Measurements from ENCODE around the gene KRT17. TPM values are rescaled to one million over a fixed set of nuclear protein-coding genes. Genes with fewer than 3 reads are reported as not detected.

Gene KRT17
- total and polyA plus RNA-seq, 8 donors, result 0.42 to 28.4 (median 2.0) TPM

DNA sequence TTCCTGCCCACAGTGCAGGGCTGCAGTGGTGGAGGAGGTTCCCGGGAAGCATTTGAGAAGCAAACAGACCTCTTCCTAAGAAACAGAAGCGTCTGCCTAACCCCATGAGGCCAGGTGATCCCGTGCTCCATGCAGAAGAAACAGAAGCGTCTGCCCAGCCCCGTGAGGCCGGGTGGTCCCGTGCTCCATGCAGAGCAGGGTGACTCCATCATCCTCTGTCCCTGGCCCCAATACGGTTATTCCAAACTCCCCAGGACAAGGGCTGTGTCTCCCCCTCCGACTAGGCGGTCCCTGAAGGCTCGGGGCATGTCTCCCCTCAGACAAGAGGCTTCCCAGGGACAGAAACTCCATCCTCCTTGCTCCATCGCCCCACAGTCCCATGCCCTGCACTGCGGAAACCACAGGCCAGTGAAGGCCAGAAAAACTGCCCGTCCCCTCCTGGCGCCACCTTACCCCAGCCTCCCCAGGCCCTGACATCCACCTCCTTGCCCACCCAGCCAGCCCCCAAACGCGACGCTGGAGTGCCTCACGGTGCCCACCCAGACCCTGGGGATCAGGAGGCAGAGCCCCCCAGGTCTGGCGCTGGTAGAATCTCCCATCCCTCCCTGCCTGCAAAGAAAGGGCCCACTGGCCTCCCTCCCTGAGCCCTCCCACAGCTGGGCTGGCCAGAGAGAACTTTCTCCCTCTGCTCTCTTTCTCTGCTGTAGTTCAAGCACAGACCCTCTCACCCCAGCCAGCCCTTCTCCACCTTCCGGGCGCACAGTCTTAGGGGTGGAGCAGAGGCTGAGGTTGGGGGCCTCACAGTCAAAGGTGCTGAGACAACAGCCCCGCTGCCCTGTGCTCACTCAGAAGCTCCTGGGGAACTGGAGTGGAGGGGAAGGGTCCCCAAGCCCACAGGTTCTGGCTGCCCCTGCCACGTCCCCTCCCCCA lies 30.6 kb upstream of the KRT17 start:
- Histone ChIP-seq H3K36me3 (no peaks in the 10 kb centered on the region), H3K4me1 (no peaks in the 10 kb centered on the region), H3K27me3 (no peaks in the 10 kb centered on the region), H3K9me3 (no peaks in the 10 kb centered on the region), H3K4me3 (no peak overlapping the region), H3K27ac (peak overlapping the region; percentile 50 to 69 (median 56))
- WGBS, 2 donors, result 63 to 76% methylated on average over 23 to 24 of the region's 24 CpGs
- ATAC-seq (no peak), FAIRE-seq (no peak), DNase-seq (peak in 1 of 6 donors; percentile 59)
- intact Hi-C loops (cut with DNase I), result loop anchor here in 2 of 3 donors (5.0 to 10.0 kb wide), 3 partner anchors 108 to 850 kb away; no protein-coding TSS in a partner anchor
- TF ChIP-seq, protein P1, sequence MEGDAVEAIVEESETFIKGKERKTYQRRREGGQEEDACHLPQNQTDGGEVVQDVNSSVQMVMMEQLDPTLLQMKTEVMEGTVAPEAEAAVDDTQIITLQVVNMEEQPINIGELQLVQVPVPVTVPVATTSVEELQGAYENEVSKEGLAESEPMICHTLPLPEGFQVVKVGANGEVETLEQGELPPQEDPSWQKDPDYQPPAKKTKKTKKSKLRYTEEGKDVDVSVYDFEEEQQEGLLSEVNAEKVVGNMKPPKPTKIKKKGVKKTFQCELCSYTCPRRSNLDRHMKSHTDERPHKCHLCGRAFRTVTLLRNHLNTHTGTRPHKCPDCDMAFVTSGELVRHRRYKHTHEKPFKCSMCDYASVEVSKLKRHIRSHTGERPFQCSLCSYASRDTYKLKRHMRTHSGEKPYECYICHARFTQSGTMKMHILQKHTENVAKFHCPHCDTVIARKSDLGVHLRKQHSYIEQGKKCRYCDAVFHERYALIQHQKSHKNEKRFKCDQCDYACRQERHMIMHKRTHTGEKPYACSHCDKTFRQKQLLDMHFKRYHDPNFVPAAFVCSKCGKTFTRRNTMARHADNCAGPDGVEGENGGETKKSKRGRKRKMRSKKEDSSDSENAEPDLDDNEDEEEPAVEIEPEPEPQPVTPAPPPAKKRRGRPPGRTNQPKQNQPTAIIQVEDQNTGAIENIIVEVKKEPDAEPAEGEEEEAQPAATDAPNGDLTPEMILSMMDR (IDR thresholded peaks at IDR 0.05), result no peak

DNA sequence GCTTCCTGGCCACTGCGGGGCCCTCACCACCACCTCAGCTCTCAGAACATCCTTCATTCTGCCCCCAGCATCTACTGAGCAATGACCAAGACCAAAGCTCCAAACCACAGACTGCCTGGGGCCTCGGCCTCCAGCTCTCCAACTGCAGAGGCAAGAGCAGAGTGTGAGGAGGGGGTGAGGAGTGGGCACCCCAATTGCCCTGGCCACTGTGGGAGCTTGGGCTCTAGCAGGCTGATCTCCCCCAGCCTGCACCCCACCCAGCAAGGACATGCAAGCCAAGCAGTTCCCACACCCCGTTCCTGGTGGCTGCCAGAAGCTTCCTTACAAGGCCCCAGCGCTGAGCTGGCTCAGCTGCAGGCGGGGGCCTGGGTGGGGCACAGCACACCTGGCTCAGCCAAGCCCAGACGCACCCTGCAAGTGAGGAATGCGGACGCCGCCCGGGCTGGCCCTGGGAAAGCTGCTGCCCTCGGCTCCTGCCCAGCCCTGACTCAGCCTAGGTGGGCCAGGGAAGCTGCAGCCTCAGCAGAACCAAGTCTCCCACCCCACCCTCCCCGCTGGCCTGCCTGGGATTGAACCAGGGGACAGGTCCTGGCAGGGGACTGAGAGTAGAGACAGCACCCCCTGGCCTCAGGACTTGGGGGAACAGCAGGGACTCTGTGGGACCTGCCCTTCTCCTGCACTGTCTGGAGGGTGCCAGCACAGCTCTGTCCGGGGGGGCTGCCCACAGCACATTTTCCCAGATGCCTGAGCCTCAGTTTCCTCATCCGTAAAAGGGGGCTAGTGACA lies 29.7 kb upstream of the KRT17 start:
- intact Hi-C loops (cut with DNase I), result loop anchor here in 2 of 3 donors (10.0 kb wide), 2 partner anchors 749 to 849 kb away; no protein-coding TSS in a partner anchor
- TF ChIP-seq, protein P1 (IDR thresholded peaks at IDR 0.05), result no peak
- Histone ChIP-seq H3K36me3 (no peaks in the 10 kb centered on the region), H3K4me1 (no peaks in the 10 kb centered on the region), H3K9me3 (no peaks in the 10 kb centered on the region), H3K27ac (peak overlapping the region in 3 of 4 donors; percentile 5 to 69 (median 12)), H3K4me3 (no peak overlapping the region), H3K27me3 (no peaks in the 10 kb centered on the region)
- ATAC-seq, result peak; percentile 44 to 61 (median 50)
- DNase-seq, result peak in 5 of 6 donors; percentile 31 to 81 (median 45)
- WGBS, 2 donors, result 49 to 50% methylated on average over 14 of the region's 14 CpGs
- FAIRE-seq, result no peak

DNA sequence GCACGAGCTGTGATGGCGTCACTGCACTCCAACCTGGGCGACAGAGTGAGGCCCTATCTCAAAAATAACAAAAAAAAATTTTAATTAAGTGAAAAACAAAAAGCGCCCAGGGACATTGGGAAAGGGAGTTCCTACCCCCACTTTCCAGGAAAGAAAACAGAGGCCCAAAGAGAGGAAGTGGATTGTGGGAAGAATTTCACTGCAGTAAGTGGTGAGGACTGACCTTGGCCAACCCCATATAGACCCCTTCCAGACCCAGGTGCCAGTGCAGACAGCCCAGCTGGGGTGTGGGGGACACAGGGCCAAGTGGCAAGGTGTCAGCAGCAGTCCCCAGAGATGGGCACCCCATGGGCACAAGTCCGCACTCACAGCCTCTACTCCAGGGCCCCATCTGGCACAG lies 29.0 kb upstream of the KRT17 start:
- TF ChIP-seq, protein P1 (IDR thresholded peaks at IDR 0.05), result no peak
- H3K27ac ChIP-seq, result peak overlapping the region in 3 of 4 donors; percentile 5 to 69 (median 12)
- no peaks in the 10 kb centered on the region for H3K27me3 ChIP-seq
- FAIRE-seq, result no peak
- no peak for ATAC-seq
- intact Hi-C loops (cut with DNase I), result loop anchor here in 2 of 3 donors (10.0 kb wide), 2 partner anchors 749 to 849 kb away; no protein-coding TSS in a partner anchor
- no peak overlapping the region for H3K4me3 ChIP-seq
- H3K9me3 ChIP-seq, result no peaks in the 10 kb centered on the region
- WGBS, 2 donors, result 79 to 94% methylated on average over 5 of the region's 5 CpGs
- peak in 1 of 6 donors; percentile 33 for DNase-seq
- no peaks in the 10 kb centered on the region for H3K36me3 ChIP-seq
- peaks cover 0 to under 1% (median 0%) of the 10 kb centered on the region in 3 donors for H3K4me1 ChIP-seq

DNA sequence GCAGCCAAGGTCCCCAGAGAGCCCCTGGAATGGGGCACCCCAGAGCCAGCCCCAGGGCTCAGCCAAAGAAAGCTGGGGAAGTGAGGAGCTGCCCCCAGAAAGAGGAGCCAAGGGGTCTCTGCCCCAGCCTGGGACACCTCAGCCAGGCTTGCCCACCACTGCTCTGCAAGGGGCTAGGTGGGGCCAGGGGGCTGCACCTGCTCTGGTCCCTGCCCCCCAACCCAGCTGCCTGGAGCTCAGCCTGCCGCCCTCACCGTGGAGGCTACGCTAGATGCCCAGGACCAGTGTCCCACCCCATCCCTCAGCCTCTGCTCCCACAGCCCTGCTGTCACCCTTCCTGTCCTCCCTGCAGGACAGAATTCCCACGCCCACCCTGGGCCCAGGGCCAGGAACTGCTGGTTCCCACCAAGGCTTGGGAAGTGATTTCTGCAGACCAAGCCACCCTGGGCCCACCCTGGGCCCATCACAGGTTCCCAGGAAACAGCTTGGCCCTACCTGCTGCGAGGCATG lies 28.1 kb upstream of the KRT17 start:
- H3K9me3 ChIP-seq, result no peaks in the 10 kb centered on the region
- ATAC-seq, result no peak
- intact Hi-C loops (cut with DNase I), result loop anchor here in 2 of 3 donors (10.0 kb wide), 2 partner anchors 748 to 848 kb away; no protein-coding TSS in a partner anchor
- no peaks in the 10 kb centered on the region for H3K36me3 ChIP-seq
- peak in 1 of 6 donors; percentile 72 for DNase-seq
- no peak for FAIRE-seq
- peaks cover 0 to 6% (median 0%) of the 10 kb centered on the region in 3 donors for H3K4me1 ChIP-seq
- 79 to 91% methylated on average over 5 of the region's 5 CpGs for WGBS, 2 donors
- TF ChIP-seq, protein P1 (IDR thresholded peaks at IDR 0.05), result no peak
- no peaks in the 10 kb centered on the region for H3K27me3 ChIP-seq
- H3K27ac ChIP-seq, result no peak overlapping the region
- H3K4me3 ChIP-seq, result no peak overlapping the region
